Urothelium cell line (cell line): ENCODE measurements around the gene SLC6A6.
"Not testable (repeated sequence)": the region's sequence is repeated elsewhere in the genome, so short reads cannot be mapped to it uniquely, and the experiment has no call there.

Experiments used
- DNase-seq: peaks from one replicate; pipeline ENCODE4 v3.0.0; 2011; ENCODE audit warnings: low spot score, mixed read lengths
- FAIRE-seq: peaks from 2 replicates; lab custom pipeline; 2011; peaks lifted over from hg19 to GRCh38; lab: Jason Lieb, UNC

The SLC6A6 gene

GRCh38 chr3:14397046-14397445 is 5.4 kb upstream of the SLC6A6 start:
- no peak for FAIRE-seq

GRCh38 chr3:14397531-14397930 is 4.9 kb upstream of the SLC6A6 start:
- no peak for FAIRE-seq
- no peak for DNase-seq

More at GRCh38 chr3:14397046-14397445, 5.4 kb upstream of the SLC6A6 start:
- DNase-seq, result no peak

- no peak for FAIRE-seq
These were observed 4.2 kb upstream of the SLC6A6 start for GRCh38 chr3:14397940-14398796.

GRCh38 chr3:14398797-14399106 is 3.7 kb upstream of the SLC6A6 start:
- no peak for FAIRE-seq
- no peak for DNase-seq

More at GRCh38 chr3:14397940-14398796, 4.2 kb upstream of the SLC6A6 start:
- no peak for DNase-seq

GRCh38 chr3:14401692-14402303 is 608 bp upstream of the SLC6A6 start:
- FAIRE-seq (no peak), DNase-seq (no peak)

DNA sequence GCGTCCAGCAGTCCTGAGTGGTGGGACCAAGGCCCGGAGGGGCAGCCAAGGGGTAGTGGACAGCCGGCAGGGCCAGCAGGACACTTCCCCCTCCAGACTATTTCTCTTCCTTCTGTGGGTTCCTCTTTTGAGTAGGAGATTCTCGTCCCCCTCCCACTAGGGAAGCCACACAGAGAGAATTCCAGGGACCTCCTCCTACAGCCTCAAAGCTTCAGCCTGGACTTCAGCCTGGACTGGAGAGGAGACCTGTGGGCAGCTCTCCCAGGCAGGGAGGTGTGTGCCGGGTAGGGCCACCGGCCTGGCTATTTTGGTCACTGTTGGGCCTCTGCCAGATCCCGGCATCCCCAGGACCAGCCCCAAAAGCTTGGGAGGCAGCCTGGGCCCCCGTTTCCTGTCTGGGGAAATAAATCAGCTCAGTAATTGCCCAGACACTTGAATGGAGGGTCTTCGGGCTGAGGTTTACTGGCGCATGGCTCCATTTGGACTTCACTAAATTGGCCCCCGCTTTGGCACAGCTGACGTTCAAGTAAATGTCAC is 1.3 kb downstream of the SLC6A6 start:
- DNase-seq, result peak; percentile 32

DNA sequence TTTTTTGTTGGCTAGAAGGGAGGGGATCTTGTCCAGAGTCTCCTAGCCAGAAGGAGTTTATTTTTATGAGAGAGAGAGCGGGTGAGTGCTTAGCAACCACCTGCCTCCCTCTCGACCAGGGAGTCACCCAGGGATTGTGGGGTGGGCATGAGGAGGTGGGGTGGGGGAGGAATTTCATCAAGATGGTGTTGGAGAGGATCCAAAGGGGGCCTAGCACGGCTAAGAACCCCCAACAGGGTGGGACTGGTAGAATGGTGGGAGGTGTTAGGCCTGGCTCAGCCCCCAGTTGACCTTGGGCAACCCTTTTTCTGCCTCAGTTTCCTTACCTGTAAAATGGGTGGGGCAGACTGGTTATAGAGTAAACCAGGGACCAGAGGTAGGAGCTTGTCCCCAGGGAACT is 1.8 kb downstream of the SLC6A6 start:
- no peak for FAIRE-seq

More for the DNA sequence above, 1.3 kb downstream of the SLC6A6 start:
- no peak for FAIRE-seq

DNA sequence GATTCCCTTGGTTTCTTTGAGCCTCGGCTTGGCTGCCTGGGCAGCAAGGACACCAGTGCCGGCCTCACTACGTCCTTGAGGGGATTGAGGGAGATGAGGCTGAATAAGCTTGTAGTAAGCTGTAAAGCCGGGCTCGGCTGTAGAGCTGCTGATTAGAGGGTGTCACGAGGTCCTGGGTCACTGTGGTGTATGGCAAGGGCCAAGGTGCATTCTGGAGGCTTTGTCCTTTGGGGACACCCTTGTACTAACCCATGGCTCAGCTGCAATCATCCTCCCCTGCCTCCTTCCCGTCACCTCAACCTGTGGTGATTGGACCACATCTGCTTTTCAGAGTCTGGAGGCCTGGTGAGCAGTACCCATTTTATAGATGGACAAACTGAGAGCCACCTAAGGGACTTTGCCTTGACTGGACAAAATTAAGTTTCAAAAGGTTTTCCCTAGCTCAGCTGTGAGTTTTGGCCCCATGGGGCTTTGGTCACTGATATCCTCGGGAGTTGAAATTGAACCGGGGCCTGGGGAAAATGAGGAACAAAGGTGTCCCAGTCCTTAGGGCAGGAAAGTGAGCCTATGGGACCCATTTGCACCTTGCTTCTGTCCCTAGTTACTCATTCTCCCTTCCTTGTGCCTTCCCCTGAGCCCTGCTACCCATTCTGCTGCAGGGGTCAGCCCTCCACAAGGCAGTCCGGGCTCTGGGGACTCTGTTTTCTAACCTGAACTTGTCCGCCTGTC is 2.4 kb downstream of the SLC6A6 start:
- no peak for FAIRE-seq

More for the DNA sequence above, 1.8 kb downstream of the SLC6A6 start:
- no peak for DNase-seq

DNA sequence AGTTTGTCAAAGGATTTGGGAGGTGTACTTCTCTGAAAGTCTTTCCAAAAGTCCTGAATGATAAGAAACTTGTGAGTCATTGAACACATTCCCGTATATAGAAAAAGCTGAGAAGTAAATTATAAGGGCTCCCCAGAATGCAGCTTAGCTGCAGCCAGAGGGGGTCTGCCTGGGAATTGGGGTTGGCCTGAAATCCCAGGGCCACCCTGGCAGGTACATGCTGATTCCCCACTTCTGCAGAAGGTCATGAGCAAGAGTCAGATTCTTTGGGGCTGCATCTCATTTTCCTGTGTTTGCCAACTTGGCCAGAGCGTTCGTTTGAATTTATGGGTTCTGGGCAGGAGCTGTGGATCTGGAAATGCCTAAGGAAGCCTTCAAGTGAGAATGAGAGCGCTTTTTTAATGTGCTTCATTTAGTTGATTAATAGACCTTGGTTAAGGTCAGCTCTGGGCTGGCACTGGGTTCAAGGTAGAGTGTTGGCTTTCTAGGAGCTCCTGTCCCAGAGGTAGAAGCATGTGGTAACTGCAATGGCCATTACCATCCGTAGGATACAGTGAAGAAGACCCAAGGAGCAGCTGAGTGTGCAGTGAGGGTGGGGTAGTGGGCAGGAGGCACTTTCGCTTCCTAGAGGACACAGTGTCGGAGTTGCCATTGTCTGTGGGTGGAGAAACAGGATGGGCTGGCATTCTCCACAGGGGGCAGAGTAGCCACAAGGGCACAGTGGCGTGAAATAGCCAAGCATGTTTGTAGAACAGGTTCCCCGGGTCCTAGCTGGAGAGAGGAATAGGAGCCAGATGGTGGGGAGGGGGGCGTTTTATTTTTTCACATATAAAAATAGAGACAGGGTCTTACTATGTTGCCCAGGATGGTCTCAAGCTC is 3.2 kb downstream of the SLC6A6 start:
- FAIRE-seq (no peak), DNase-seq (no peak)

More for the DNA sequence above, 2.4 kb downstream of the SLC6A6 start:
- DNase-seq, result no peak

DNA sequence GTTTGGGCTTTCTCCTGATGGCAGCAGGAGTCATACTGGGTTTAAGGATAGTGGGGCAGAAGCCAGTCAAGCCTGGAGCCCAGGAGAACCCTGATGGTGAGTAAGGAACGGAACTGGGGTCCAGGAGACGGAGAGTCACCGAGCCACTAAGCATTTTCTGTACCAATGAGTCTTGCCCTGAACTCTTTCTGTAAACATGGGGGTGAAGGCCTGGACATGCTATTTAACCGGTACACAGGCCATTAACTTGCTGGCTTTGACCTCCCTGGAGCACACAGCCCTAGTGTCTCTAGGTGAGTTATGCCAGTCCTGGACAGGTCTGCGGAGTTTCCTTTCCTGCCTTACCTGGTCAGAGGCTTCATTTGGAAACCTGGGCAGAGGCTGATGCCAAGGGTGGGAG is 3.9 kb downstream of the SLC6A6 start:
- DNase-seq (no peak), FAIRE-seq (no peak)

GRCh38 chr3:14406766-14407165 is 4.4 kb downstream of the SLC6A6 start:
- no peak for DNase-seq
- no peak for FAIRE-seq

DNA sequence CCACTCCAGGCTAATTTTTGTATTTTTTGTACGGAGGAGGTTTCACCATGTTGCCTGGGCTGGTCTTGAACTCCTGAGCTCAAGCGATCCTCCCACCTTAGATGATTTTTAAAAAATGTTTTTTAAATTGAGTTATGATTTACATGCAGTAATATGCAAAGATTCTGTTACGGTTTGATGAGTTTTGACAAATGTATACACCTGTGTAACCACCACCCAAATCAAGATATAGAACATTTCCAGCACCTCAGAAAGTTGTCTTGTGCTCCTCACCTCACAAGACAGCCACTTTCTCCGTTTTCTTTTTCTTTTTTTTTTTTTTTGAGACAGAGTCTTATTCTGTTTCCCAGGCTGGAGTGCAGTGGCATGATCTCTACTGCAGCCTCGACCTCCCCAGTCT is 4.8 kb downstream of the SLC6A6 start:
- no peak for DNase-seq
- no peak for FAIRE-seq

DNA sequence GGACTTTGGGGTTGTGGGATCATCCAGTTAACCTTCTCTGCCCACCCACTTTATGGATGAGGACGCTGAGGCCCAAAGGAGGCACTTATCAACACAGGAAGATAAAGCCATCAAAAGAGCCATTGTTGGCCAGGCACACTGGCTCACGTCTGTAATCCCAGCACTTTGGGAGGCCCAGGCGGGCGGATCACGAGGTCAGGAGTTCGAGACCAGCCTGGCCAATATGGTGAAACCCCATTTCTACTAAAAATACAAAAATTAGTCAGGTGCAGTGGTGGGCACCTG is 7.3 kb downstream of the SLC6A6 start:
- DNase-seq, FAIRE-seq: not testable (repeated sequence)

- FAIRE-seq, result no peak
- DNase-seq, result no peak
These were observed 7.7 kb downstream of the SLC6A6 start for GRCh38 chr3:14410106-14410502.

DNA sequence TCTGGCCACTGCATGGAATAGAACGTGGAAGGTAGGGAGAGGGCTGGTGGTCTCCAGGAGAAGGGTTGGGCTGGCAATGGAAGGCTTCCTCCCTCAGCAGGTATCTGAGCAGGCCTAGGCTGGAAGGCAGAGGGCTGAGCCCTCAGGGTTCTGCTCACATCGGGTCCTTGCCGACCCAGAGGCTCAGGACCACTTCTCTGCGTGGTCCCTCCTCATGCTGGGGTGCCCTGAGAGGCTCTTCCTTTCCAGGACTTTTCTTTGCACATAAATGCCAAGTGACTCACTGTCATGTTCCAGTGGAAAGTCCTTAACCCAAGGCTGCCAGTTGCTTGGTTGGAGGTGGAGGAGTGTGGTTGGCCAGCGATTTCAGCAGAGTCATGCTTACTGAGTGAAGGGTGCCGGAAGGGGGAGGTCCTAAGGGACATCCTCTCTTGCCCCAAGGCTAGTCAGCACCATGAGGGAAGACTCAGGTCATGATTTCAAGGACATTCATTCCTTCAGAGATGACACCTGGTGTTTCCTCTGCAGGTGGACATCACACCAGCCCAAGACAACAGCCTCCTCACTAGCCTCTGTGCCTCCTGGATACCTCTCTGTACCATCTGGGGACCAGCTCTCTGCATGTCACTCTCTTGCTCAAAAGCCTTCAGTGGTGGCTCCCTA is 8.2 kb downstream of the SLC6A6 start:
- DNase-seq (peak; percentile 62), FAIRE-seq (no peak)

- FAIRE-seq, result no peak
- no peak for DNase-seq
These were observed 8.7 kb downstream of the SLC6A6 start for GRCh38 chr3:14411166-14411526.

DNA sequence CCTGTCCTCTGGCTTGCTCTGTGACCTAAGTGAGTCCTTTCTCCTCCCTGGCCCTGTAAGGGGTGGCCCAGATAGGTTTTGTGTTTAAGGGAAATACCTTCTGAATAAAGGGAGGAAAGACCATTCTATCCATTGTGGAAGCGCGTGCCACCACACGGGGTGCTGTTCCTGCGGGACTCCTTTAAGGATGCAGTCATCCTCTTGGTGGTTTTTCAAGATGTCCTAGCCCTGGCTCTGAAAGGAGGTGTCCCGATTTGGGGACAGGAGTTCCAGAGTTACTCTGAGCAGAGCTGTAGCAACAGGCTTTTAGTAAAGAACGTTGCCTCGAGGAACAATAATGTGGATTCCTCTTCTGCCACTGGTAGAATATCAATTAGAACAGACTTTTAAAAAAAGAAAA is 9.6 kb downstream of the SLC6A6 start:
- FAIRE-seq, result no peak
- no peak for DNase-seq

DNA sequence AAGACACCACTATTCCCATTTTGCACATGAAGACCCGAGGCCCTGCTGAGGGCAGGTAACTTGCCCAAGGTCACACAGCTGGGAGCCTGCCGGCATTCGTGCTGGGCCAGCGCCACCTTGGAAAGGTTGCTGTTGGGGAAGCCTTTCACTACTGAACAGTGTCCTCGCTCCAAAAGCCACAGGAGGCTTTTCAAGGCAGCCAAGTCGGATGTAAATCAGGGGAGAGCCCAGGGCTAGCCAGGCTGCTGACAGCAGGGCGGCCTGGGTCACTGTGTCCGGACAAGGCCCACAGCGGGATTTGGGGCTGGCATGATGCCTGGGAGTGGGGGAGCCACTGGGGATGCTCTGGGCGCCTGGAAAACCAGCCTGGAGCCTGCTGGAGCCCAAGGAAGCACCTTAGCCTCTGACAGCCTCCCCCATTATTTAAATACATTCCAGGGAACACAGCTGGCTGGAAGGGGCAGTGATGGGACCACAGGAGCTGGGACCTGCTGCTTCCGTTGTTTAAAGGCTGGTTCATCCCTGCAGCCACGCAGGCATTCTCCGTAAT is 10.5 kb downstream of the SLC6A6 start:
- no peak for DNase-seq
- FAIRE-seq, result no peak

GRCh38 chr3:14413381-14414071 is 11.1 kb downstream of the SLC6A6 start:
- DNase-seq (no peak), FAIRE-seq (no peak)
